WTC11 (cell line): ENCODE results near the gene GPR149. TPM values are rescaled to one million over a fixed set of nuclear protein-coding genes. Genes with fewer than 3 reads are reported as not detected.

Experiments used
- ATAC-seq: fragments of 200-7000 bp; cut with Tn5 transposase; 2 replicates; pipeline ENCODE4 v1.10.0; 2021; ENCODE audit warnings: mild to moderate bottlenecking, moderate library complexity
- CTCF ChIA-PET: fragments of 300-600 bp; sonication (Branson Sonifier 250); formaldehyde crosslinking; loops from one replicate; lab custom pipeline; 2021; ENCODE audit warnings: antibody characterized with exemption; lab: Charles Lee
- POLR2A ChIA-PET: fragments of 350-600 bp; sonication (Branson Sonifier 250); formaldehyde crosslinking; loops from one replicate; lab custom pipeline; 2021; ENCODE audit warnings: antibody characterized with exemption; lab: Charles Lee
- DNase-seq: peaks from one replicate; pipeline ENCODE4 v3.0.0; 2021; ENCODE audit warnings: low spot score
- H3K27ac Mint-ChIP-seq: 2 replicates; pipeline ENCODE4 v1.8.0; 2021; ENCODE audit warnings: mixed read lengths
- H3K27me3 Mint-ChIP-seq: 2 replicates; pipeline ENCODE4 v1.8.0; 2021; ENCODE audit warnings: low read depth, mild to moderate bottlenecking, moderate library complexity, mixed read lengths
- H3K36me3 Mint-ChIP-seq: 2 replicates; pipeline ENCODE4 v1.8.0; 2021; ENCODE audit warnings: mixed read lengths
- H3K4me1 Mint-ChIP-seq: 2 replicates; pipeline ENCODE4 v1.8.0; 2022; ENCODE audit warnings: mixed read lengths
- H3K4me3 Mint-ChIP-seq: 2 replicates; pipeline ENCODE4 v1.8.0; 2021; ENCODE audit warnings: mild to moderate bottlenecking, moderate library complexity, mixed read lengths
- H3K9me3 Mint-ChIP-seq: 2 replicates; pipeline ENCODE4 v1.8.0; 2021; ENCODE audit warnings: mixed read lengths
- CREB1 ChIP-seq: sonication (generic); formaldehyde crosslinking; IDR thresholded peaks from 2 replicates; pipeline ENCODE4 v1.8.0; 2023; ENCODE audit warnings: mild to moderate bottlenecking, missing genetic modification reagents
- ETV6 ChIP-seq: sonication (generic); formaldehyde crosslinking; IDR thresholded peaks from 2 replicates; pipeline ENCODE4 v1.8.1; 2022; ENCODE audit warnings: mild to moderate bottlenecking, missing genetic modification reagents
- FOXJ3 ChIP-seq: sonication (generic); formaldehyde crosslinking; IDR thresholded peaks from 2 replicates; pipeline ENCODE4 v1.9.0; 2021; ENCODE audit warnings: missing genetic modification reagents, mild to moderate bottlenecking, borderline replicate concordance
- HMGA2 ChIP-seq: fragments of 250-450 bp; sonication (Bioruptor Pico); IDR thresholded peaks from 2 replicates; pipeline ENCODE4 v1.4.0; 2021; ENCODE audit warnings: mild to moderate bottlenecking, moderate library complexity
- IRF1 ChIP-seq: sonication (generic); formaldehyde crosslinking; IDR thresholded peaks from 2 replicates; pipeline ENCODE4 v1.8.0; 2023; ENCODE audit warnings: missing genetic modification reagents
- JAZF1 ChIP-seq: fragments of 250-450 bp; sonication (Bioruptor Pico); IDR thresholded peaks from 2 replicates; pipeline ENCODE4 v1.9.0; 2021; ENCODE audit warnings: moderate library complexity, mild to moderate bottlenecking, inconsistent platforms
- KAT7 ChIP-seq: sonication (generic); formaldehyde crosslinking; IDR thresholded peaks from 2 replicates; pipeline ENCODE4 v1.8.1; 2023; ENCODE audit warnings: missing genetic modification reagents, mild to moderate bottlenecking, borderline replicate concordance
- NR1H2 ChIP-seq: sonication (generic); formaldehyde crosslinking; IDR thresholded peaks from 2 replicates; pipeline ENCODE4 v1.9.0; 2021; ENCODE audit warnings: mild to moderate bottlenecking, moderate library complexity, missing genetic modification reagents
- NR2C2 ChIP-seq: sonication (generic); formaldehyde crosslinking; IDR thresholded peaks from 2 replicates; pipeline ENCODE4 v1.8.0; 2022; ENCODE audit warnings: mild to moderate bottlenecking, missing genetic modification reagents
- SMAD4 ChIP-seq: sonication (generic); formaldehyde crosslinking; IDR thresholded peaks from 2 replicates; pipeline ENCODE4 v1.8.0; 2022; ENCODE audit warnings: mild to moderate bottlenecking, missing genetic modification reagents
- STAT6 ChIP-seq: sonication (generic); formaldehyde crosslinking; conservative IDR thresholded peaks from 2 replicates; pipeline ENCODE4 v1.8.1; 2023; ENCODE audit warnings: mild to moderate bottlenecking, low read depth, missing genetic modification reagents, moderate library complexity
- TEAD4 ChIP-seq: sonication (generic); formaldehyde crosslinking; IDR thresholded peaks from 2 replicates; pipeline ENCODE4 v1.8.0; 2022; ENCODE audit warnings: mild to moderate bottlenecking, missing genetic modification reagents
- ZBTB43 ChIP-seq: sonication (generic); formaldehyde crosslinking; IDR thresholded peaks from 2 replicates; pipeline ENCODE4 v1.8.1; 2023; ENCODE audit warnings: mild to moderate bottlenecking, missing genetic modification reagents
- ZMAT4 ChIP-seq: fragments of 250-450 bp; sonication (Bioruptor Pico); IDR thresholded peaks from 2 replicates; pipeline ENCODE4 v1.9.0; 2021; ENCODE audit warnings: mild to moderate bottlenecking
- ZNF423 ChIP-seq: fragments of 250-450 bp; sonication (Bioruptor Pico); IDR thresholded peaks from 2 replicates; pipeline ENCODE4 v2.1.2; 2022; ENCODE audit warnings: mild to moderate bottlenecking, moderate library complexity
- total RNA-seq: library from RNA; stranded (reverse); gene quantifications from 3 replicates; pipeline ENCODE4 v1.2.3, GENCODE V29; 2021
- TF ChIP-seq, protein P1 (sequence below): sonication (generic); formaldehyde crosslinking; IDR thresholded peaks from 2 replicates; pipeline ENCODE4 v1.8.1; 2022; ENCODE audit warnings: missing genetic modification reagents, borderline replicate concordance
- TF ChIP-seq, protein P2 (sequence below): fragments of 250-450 bp; sonication (Bioruptor Pico); IDR thresholded peaks from 2 replicates; pipeline ENCODE4 v2.1.2; 2022; ENCODE audit warnings: mild to moderate bottlenecking, moderate library complexity

GPR149 gene
- total RNA-seq, 1 experiment from 2014 or later, result not detected

- no peak for ATAC-seq
These were observed 119.2 kb downstream of the GPR149 start for GRCh38 chr3:154310840-154311239.

DNA sequence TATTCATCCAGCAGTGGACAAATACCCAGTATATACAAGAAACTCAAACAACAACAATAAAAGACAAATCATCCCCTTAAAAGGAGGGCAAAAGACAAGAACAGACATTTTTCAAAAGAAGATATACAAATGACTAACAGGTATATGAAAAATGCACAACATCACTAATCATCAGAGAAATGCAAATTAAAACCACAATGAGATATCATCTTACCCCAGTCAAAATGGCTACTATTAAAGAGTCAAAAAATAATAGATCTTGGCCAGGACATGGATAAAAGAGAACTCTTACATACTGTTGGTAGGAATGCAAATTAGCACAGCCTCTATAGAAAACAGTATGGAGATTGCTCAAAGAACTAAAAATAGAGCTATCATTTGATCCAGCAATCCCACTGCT is 122.6 kb downstream of the GPR149 start:
- ATAC-seq (no peak), DNase-seq (no peak)
- POLR2A ChIA-PET, result no interaction called here
- CTCF ChIA-PET, result no interaction called here
- Mint-ChIP-seq H3K4me3 (no peak overlapping the region), H3K36me3 (peaks cover 76% of the 10 kb centered on the region), H3K27ac (no peak overlapping the region), H3K9me3 (no peaks in the 10 kb centered on the region), H3K4me1 (no peaks in the 10 kb centered on the region), H3K27me3 (no peaks in the 10 kb centered on the region)
- TF ChIP-seq ZBTB43 (CRISPR knock-in tag) (no peak), TEAD4 (no peak), ETV6 (CRISPR knock-in tag) (no peak)

More at GRCh38 chr3:154310840-154311239, 119.2 kb downstream of the GPR149 start:
- no peak for DNase-seq
- no peaks in the 10 kb centered on the region for H3K27me3 Mint-ChIP-seq
- H3K27ac Mint-ChIP-seq, result no peak overlapping the region
- POLR2A ChIA-PET, result no interaction called here
- CTCF ChIA-PET, result no interaction called here
- H3K9me3 Mint-ChIP-seq, result no peaks in the 10 kb centered on the region
- no peak overlapping the region for H3K4me3 Mint-ChIP-seq
- TF ChIP-seq CREB1 (CRISPR knock-in tag) (no peak), STAT6 (no peak), ZMAT4 (CRISPR knock-in tag) (no peak), FOXJ3 (CRISPR knock-in tag) (no peak), SMAD4 (CRISPR knock-in tag) (no peak), ZNF423 (no peak), IRF1 (CRISPR knock-in tag) (no peak), NR1H2 (CRISPR knock-in tag) (no peak), JAZF1 (CRISPR knock-in tag) (no peak), NR2C2 (CRISPR knock-in tag) (no peak), KAT7 (CRISPR knock-in tag) (no peak), HMGA2 (CRISPR knock-in tag) (no peak)
- TF ChIP-seq, protein P1, sequence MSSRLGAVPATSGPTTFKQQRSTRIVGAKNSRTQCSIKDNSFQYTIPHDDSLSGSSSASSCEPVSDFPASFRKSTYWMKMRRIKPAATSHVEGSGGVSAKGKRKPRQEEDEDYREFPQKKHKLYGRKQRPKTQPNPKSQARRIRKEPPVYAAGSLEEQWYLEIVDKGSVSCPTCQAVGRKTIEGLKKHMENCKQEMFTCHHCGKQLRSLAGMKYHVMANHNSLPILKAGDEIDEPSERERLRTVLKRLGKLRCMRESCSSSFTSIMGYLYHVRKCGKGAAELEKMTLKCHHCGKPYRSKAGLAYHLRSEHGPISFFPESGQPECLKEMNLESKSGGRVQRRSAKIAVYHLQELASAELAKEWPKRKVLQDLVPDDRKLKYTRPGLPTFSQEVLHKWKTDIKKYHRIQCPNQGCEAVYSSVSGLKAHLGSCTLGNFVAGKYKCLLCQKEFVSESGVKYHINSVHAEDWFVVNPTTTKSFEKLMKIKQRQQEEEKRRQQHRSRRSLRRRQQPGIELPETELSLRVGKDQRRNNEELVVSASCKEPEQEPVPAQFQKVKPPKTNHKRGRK, result no peak
- TF ChIP-seq, protein P2, sequence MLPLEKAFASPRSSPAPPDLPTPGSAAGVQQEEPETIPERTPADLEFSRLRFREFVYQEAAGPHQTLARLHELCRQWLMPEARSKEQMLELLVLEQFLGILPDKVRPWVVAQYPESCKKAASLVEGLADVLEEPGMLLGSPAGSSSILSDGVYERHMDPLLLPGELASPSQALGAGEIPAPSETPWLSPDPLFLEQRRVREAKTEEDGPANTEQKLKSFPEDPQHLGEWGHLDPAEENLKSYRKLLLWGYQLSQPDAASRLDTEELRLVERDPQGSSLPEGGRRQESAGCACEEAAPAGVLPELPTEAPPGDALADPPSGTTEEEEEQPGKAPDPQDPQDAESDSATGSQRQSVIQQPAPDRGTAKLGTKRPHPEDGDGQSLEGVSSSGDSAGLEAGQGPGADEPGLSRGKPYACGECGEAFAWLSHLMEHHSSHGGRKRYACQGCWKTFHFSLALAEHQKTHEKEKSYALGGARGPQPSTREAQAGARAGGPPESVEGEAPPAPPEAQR (CRISPR knock-in tag), result no peak
- H3K36me3 Mint-ChIP-seq, result peaks cover 75% of the 10 kb centered on the region
- no peaks in the 10 kb centered on the region for H3K4me1 Mint-ChIP-seq
